ENCODE measurements around the gene LVRN.

The LVRN gene

DNA sequence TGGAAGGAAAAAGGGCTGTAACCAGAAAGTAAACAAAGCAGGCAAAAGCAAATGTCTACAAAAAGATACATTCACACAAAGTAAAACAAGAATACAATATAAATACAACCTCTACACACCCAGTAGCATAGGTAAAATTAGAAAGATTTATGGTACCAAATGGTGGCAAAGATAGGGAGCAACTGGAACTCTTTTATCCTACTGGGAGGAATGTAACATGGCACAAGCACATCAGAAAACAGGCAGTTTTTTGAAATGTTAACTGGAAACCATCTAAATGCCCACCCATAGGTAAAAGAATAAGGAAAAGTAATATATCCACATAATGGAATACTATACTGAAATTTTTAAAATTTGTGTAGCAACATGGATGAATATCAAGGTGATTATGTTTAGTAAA is 61.3 kb downstream of the LVRN start:
- no peak for DNase-seq (ENCODE audit: low read depth)

GRCh38 chr5:116025866-116026265 is 63.6 kb downstream of the LVRN start:
- DNase-seq (ENCODE audit: low read depth): no peak

- DNase-seq (ENCODE audit: low read depth): no peak
Observed at GRCh38 chr5:116032094-116032517, 69.8 kb downstream of the LVRN start, which contains the start of gene ARL14EPL. ARL14EPL (plus strand) TSS chr5:116032472; CDS start chr5:116051466, 18,994 bp downstream.

DNA sequence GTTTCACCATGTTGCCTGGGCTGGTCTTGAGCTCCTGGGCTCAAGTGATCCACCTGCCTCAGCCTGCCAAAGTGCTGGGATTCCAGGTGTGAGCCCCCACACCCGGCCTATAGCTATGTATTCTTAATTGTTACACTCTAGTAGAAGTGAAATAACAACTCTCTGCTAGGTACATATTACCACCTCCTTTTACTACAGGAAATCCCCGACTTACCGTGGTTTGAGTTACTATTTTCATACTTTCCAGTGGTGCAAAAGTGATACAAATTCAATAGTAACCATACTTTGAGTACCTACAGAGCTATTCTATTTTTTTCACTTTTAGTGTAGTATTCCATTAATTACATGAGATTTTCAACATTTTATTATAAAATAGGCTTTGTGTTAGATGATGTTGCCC is 70.7 kb downstream of the LVRN start:
- DNase-seq (ENCODE audit: low read depth): no peak

GRCh38 chr5:116035123-116035522 is 72.8 kb downstream of the LVRN start:
- no peak for DNase-seq (ENCODE audit: low read depth)

DNA sequence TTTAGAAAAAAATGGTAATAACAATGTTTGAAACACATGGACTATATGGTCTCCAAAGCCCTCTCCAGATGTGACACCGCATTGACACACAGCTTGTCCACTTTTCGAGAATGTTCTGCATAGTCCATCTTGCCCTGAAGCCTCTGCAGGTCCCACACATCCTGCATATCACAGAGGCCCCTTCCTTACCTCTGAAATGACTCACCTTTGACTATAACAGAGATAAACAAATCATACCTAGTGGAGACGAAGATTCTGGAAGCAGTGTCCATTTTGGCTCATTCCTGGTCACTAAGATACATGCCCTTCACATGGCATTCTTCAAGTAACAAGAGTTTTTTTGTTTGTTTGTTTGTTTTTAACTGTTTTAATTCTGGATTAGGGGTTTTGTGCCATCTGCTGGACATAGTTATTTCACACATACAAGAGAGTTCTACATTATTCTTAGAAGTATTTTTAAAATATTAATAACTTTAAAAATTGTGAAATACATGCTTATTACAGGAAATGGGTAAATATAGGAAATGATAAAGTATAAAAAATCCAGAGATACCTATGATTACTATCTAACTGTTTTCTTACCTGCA is 75.1 kb downstream of the LVRN start:
- DNase-seq (ENCODE audit: low read depth): no peak

GRCh38 chr5:116038817-116039216 is 76.5 kb downstream of the LVRN start:
- no peak for DNase-seq (ENCODE audit: low read depth)

GRCh38 chr5:116042375-116042774 is 80.1 kb downstream of the LVRN start:
- no peak for DNase-seq (ENCODE audit: low read depth)

DNA sequence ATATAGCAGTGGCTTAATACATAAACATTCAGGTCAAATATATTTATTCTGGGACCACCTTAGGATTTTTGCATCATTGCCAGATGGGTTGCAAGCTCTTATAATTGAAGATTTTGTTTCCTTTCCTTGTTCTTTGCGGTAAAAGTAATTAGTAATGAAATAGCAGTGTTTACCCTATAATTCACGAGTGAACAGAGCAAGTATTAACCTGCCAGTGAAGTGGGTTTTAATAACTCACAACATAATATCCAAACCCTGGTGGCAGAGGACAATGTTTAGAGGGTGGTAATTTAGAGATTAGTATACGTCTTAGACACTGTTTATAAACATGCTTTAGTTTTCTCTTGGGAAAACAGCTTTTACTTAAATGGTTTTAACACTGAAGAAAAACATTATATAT is 81.8 kb downstream of the LVRN start:
- no peak for DNase-seq (ENCODE audit: low read depth)

GRCh38 chr5:116045821-116046220 is 83.5 kb downstream of the LVRN start:
- no peak for DNase-seq (ENCODE audit: low read depth)

DNA sequence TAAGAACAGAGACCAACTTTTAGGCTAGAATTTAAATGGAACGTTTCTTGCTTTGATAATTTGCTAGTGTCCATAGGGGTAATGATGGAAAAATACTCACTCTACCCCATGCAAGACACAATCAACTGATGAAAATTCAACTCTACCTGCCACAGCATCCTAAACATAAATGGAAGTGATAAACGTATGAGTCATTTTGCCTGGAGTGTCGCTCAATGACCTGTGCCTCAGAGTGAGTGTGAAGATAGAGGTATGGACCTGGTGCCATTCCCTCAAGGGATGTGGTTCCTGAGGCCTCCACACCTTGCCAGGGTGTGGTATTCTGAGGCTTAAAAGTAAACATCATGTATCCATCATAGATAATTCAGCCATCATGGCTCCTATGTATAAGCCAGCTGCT is 84.0 kb downstream of the LVRN start:
- no peak for DNase-seq (ENCODE audit: low read depth)

DNA sequence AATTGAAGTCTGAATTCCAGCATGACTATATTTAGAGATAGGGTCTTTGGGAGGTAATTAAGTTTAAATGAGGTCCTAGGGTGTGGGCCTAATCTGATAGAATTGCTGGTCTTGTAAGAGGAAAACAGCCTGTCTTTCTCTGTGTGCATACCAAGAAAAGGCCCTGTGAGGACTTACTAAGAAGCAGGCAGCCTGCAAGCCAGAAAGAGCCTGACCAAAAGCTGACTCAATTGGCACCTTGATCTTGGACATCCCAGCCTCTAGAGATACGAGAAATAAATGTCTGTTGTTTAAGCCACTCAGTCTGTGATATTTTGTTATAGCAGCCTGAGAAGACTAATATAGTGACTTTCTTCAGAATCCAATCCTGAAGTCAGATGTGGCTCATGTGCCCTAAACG is 84.5 kb downstream of the LVRN start:
- DNase-seq (ENCODE audit: low read depth): no peak

DNA sequence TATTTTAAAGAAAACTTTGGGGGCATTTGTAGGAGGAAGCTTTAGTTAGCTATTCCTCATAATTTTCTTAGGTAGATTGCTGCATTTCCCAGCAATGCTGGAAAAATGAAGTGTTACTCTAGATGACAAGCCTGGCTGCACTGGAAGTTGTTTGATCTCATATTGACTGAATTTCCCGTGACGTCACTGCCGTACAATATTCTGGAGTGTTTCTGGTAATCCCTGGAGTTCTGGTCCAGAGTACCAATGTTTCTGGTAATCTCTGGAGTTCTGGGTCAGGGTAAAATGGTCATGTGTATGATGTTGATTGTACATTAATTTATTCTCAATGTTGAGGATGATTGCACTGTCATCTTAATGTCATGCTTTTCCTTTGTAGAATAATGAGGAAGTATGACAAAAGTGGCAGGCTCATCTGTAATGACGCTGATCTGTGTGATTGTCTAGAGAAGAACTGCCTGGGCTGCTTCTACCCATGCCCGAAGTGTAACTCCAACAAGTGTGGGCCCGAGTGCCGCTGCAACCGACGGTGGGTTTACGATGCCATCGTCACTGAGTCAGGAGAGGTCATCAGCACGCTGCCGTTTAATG is 96.2 kb downstream of the LVRN start:
- DNase-seq (ENCODE audit: low read depth): no peak

- no peak for DNase-seq (ENCODE audit: low read depth)
Observed at GRCh38 chr5:116062352-116062751, 100.1 kb downstream of the LVRN start.

- DNase-seq (ENCODE audit: low read depth): no peak
Observed at GRCh38 chr5:116063950-116064349, 101.7 kb downstream of the LVRN start.

GRCh38 chr5:116068028-116068632 is 105.9 kb downstream of the LVRN start:
- peak; percentile 7 for DNase-seq (ENCODE audit: low read depth)

- no peak for DNase-seq (ENCODE audit: low read depth)
Observed at GRCh38 chr5:116071211-116071610, 108.9 kb downstream of the LVRN start.

GRCh38 chr5:116075191-116075831 is 113.0 kb downstream of the LVRN start:
- no peak for DNase-seq (ENCODE audit: low read depth)

DNA sequence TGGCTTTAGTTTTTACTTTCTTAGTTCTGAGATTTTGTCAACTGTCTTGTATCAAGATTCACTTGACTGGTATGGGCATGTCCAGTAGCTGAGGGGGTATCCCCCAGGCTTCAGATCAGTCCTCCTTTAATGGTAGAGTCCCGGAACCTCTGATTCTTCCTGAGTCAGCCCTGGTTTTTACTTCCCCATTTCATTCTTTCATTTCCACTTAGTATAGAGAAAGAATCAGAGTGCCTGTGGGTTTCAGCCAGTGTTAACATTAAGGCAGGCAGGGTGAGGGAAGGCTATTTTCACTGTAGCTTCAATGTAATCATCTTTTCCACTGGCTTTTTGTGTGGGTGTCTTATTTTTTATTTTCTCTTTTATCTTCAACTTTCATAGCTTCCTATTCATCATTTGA is 114.2 kb downstream of the LVRN start:
- no peak for DNase-seq (ENCODE audit: low read depth)
